Fibroblast of lung (primary cell): ENCODE data around the gene PITRM1. TPM values are rescaled to one million over a fixed set of nuclear protein-coding genes. Genes with fewer than 3 reads are reported as not detected.

ENCODE experiments used
- DNase-seq, 2 donors: peaks; one replicate each; pipeline versions ENCODE4 v3.0.0 to v3.0.0-alpha.2; 2010; ENCODE audit warnings: low read depth in 2 of 2
- H2AFZ ChIP-seq: 2 replicates; pipeline ENCODE4 v1.5.1; 2012; ENCODE audit warnings: low read length, control low read depth, inconsistent platforms
- H3K27ac ChIP-seq: 2 replicates; pipeline ENCODE4 v1.5.1; 2011; ENCODE audit warnings: low read length, control low read depth; ENCODE audit not compliant: insufficient read depth
- H3K27me3 ChIP-seq: 2 replicates; pipeline ENCODE4 v1.5.1; 2011; ENCODE audit warnings: mild to moderate bottlenecking, low read length; ENCODE audit not compliant: control insufficient read depth, insufficient read depth
- H3K36me3 ChIP-seq: 2 replicates; pipeline ENCODE4 v1.5.1; 2011; ENCODE audit warnings: low read length; ENCODE audit not compliant: control insufficient read depth, insufficient read depth
- H3K4me1 ChIP-seq: 2 replicates; pipeline ENCODE4 v1.5.1; 2011; ENCODE audit warnings: low read length; ENCODE audit not compliant: control insufficient read depth, insufficient read depth; ENCODE audit errors: extremely low read depth
- H3K4me2 ChIP-seq: 2 replicates; pipeline ENCODE4 v1.5.1; 2011; ENCODE audit warnings: low read length, control low read depth; ENCODE audit not compliant: insufficient read depth; ENCODE audit errors: extremely low read depth
- H3K4me3 ChIP-seq, 4 experiments: fragments of 200-600 bp in 1 of 4; sonication (generic) in 1 of 4; replicated peaks in 1 of 4; 2 replicates each; pipeline ENCODE4 v1.5.1; 2011 to 2016; ENCODE audit warnings: low read length in 4 of 4, low read depth in 3 of 4, mild to moderate bottlenecking in 3 of 4, control low read depth in 2 of 4, inconsistent platforms in 1 of 4, mixed read lengths in 1 of 4; ENCODE audit not compliant: insufficient read depth in 1 of 4; ENCODE audit errors: control extremely low read depth in 1 of 4
- H3K79me2 ChIP-seq: 2 replicates; pipeline ENCODE4 v1.5.1; 2012; ENCODE audit warnings: mild to moderate bottlenecking, low read length, inconsistent platforms; ENCODE audit not compliant: control insufficient read depth, insufficient read depth
- H3K9ac ChIP-seq: 2 replicates; pipeline ENCODE4 v1.5.1; 2011; ENCODE audit warnings: mild to moderate bottlenecking, low read length, control low read depth; ENCODE audit not compliant: insufficient read depth
- H3K9me3 ChIP-seq: 2 replicates; pipeline ENCODE4 v1.5.1; 2012; ENCODE audit warnings: low read depth, low read length; ENCODE audit not compliant: control insufficient read depth, insufficient read depth
- H4K20me1 ChIP-seq: 2 replicates; pipeline ENCODE4 v1.5.1; 2011; ENCODE audit warnings: low read length; ENCODE audit not compliant: control insufficient read depth, insufficient read depth; ENCODE audit errors: extremely low read depth
- EZH2 ChIP-seq: IDR thresholded peaks from 2 replicates; pipeline ENCODE4 v1.5.1; 2012; ENCODE audit warnings: low read length, control low read depth, mild to moderate bottlenecking; ENCODE audit errors: missing control alignments
- polyA plus RNA-seq, 2 donors: library from polyadenylated mRNA; depleted of rRNA in 1 of 2; stranded (reverse) in 1 of 2; unstranded in 1 of 2; fragments of >200 nt; gene quantifications; 2 replicates each; pipeline ENCODE4 v1.2.1, GENCODE V29; 2011 to 2012; ENCODE audit warnings: missing spikeins in 1 of 2
- total RNA-seq: library from RNA; depleted of rRNA; stranded (reverse); fragments of >200 nt; gene quantifications from 2 replicates; pipeline ENCODE4 v1.2.1, GENCODE V29; 2014
- TF ChIP-seq, protein P1 (sequence below), 2 donors: IDR thresholded peaks in 1 of 2; conservative IDR thresholded peaks in 1 of 2; 1 replicate in 1 of 2; 2 replicates in 1 of 2; pipeline ENCODE4 v1.5.1; 2011 to 2012; ENCODE audit warnings: low read length in 2 of 2, control low read depth in 1 of 2, inconsistent platforms in 1 of 2, low read depth in 1 of 2, mild to moderate bottlenecking in 1 of 2

Gene PITRM1
- total and polyA plus RNA-seq, 2 donors (not counting 1 experiment from before 2014, with no cell fraction given): 53.1 to 73.7 TPM

GRCh38 chr10:3206511-3207157, 34.1 kb upstream of the PITRM1 start:
- no peak for DNase-seq
- Histone ChIP-seq H4K20me1 (no peaks in the 10 kb centered on the region), H3K27ac (no peak overlapping the region), H3K4me2 (no peak overlapping the region), H3K4me1 (no peaks in the 10 kb centered on the region), H3K27me3 (peaks cover 5% of the 10 kb centered on the region), H3K9me3 (no peaks in the 10 kb centered on the region), H3K36me3 (no peaks in the 10 kb centered on the region), H3K9ac (no peak overlapping the region), H3K79me2 (no peaks in the 10 kb centered on the region), H2AFZ (no peak overlapping the region), H3K4me3 (no peak overlapping the region)
- TF ChIP-seq, protein P1, sequence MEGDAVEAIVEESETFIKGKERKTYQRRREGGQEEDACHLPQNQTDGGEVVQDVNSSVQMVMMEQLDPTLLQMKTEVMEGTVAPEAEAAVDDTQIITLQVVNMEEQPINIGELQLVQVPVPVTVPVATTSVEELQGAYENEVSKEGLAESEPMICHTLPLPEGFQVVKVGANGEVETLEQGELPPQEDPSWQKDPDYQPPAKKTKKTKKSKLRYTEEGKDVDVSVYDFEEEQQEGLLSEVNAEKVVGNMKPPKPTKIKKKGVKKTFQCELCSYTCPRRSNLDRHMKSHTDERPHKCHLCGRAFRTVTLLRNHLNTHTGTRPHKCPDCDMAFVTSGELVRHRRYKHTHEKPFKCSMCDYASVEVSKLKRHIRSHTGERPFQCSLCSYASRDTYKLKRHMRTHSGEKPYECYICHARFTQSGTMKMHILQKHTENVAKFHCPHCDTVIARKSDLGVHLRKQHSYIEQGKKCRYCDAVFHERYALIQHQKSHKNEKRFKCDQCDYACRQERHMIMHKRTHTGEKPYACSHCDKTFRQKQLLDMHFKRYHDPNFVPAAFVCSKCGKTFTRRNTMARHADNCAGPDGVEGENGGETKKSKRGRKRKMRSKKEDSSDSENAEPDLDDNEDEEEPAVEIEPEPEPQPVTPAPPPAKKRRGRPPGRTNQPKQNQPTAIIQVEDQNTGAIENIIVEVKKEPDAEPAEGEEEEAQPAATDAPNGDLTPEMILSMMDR (conservative IDR thresholded peaks at IDR 0.05 in 1 of 2, IDR thresholded peaks at IDR 0.05 in 1 of 2; ENCODE audit: low read depth in 1 of 2, low read length in 2 of 2): no peak
- TF ChIP-seq EZH2: no peak

GRCh38 chr10:3203972-3204371, 31.4 kb upstream of the PITRM1 start:
- no peak overlapping the region for H2AFZ ChIP-seq
- no peak overlapping the region for H3K27ac ChIP-seq
- no peaks in the 10 kb centered on the region for H3K4me1 ChIP-seq
- H4K20me1 ChIP-seq: no peaks in the 10 kb centered on the region
- H3K79me2 ChIP-seq: no peaks in the 10 kb centered on the region
- H3K9me3 ChIP-seq: no peaks in the 10 kb centered on the region
- no peak for DNase-seq
- no peak overlapping the region for H3K4me2 ChIP-seq
- H3K9ac ChIP-seq: no peak overlapping the region
- no peaks in the 10 kb centered on the region for H3K36me3 ChIP-seq
- peaks cover 3% of the 10 kb centered on the region for H3K27me3 ChIP-seq
- TF ChIP-seq, protein P1 (conservative IDR thresholded peaks at IDR 0.05 in 1 of 2, IDR thresholded peaks at IDR 0.05 in 1 of 2; ENCODE audit: low read depth in 1 of 2, low read length in 2 of 2): no peak
- TF ChIP-seq EZH2: no peak
- peak overlapping the region in 1 of 4 experiments; percentile 47 for H3K4me3 ChIP-seq

GRCh38 chr10:3203016-3203811, 30.6 kb upstream of the PITRM1 start:
- Histone ChIP-seq H2AFZ (peak overlapping the region; percentile 45), H3K27me3 (peaks cover 3% of the 10 kb centered on the region), H3K4me3 (peak overlapping the region in 1 of 4 experiments; percentile 47)

More at GRCh38 chr10:3203016-3203811, 30.6 kb upstream of the PITRM1 start:
- Histone ChIP-seq H4K20me1 (no peaks in the 10 kb centered on the region), H3K9ac (no peak overlapping the region), H3K27ac (no peak overlapping the region), H3K79me2 (no peaks in the 10 kb centered on the region), H3K4me1 (no peaks in the 10 kb centered on the region), H3K36me3 (no peaks in the 10 kb centered on the region), H3K9me3 (no peaks in the 10 kb centered on the region), H3K4me2 (peak overlapping the region; percentile 37)
- no peak for DNase-seq
- TF ChIP-seq EZH2: no peak
- TF ChIP-seq, protein P1 (conservative IDR thresholded peaks at IDR 0.05 in 1 of 2, IDR thresholded peaks at IDR 0.05 in 1 of 2; ENCODE audit: low read depth in 1 of 2, low read length in 2 of 2): no peak
